GM23338 (cell line): ENCODE measurements around the gene FRA10AC1. TPM values are rescaled to one million over a fixed set of nuclear protein-coding genes. Genes with fewer than 3 reads are reported as not detected.

Source experiments
- ATAC-seq: fragments of 200-7000 bp; cut with Tn5 transposase; 3 replicates; pipeline ENCODE4 v1.9.1; 2020
- DNase-seq: peaks from one replicate; pipeline ENCODE4 v3.0.0-alpha.2; 2015; ENCODE audit warnings: low spot score
- H2AFZ ChIP-seq: fragments of 200-600 bp; sonication (generic); 2 replicates; pipeline ENCODE4 v1.8.0; 2016; ENCODE audit warnings: antibody characterized with exemption, mild to moderate bottlenecking, moderate library complexity
- H3F3A ChIP-seq: fragments of 200-600 bp; sonication (generic); replicated peaks from 2 replicates; pipeline ENCODE4 v1.8.0; 2017; ENCODE audit warnings: antibody characterized with exemption, mixed run types, low read depth
- H3K27ac ChIP-seq: fragments of 200-600 bp; sonication (generic); 2 replicates; pipeline ENCODE4 v1.6.1; 2016; ENCODE audit warnings: low read depth
- H3K27me3 ChIP-seq: fragments of 200-600 bp; sonication (generic); 2 replicates; pipeline ENCODE4 v1.8.0; 2016; ENCODE audit warnings: mild to moderate bottlenecking, mixed run types, moderate library complexity; ENCODE audit not compliant: insufficient read depth
- H3K36me3 ChIP-seq: fragments of 200-600 bp; sonication (generic); 2 replicates; pipeline ENCODE4 v1.8.0; 2016; ENCODE audit warnings: mild to moderate bottlenecking; ENCODE audit not compliant: insufficient read depth
- H3K4me1 ChIP-seq: fragments of 200-600 bp; sonication (generic); 2 replicates; pipeline ENCODE4 v1.8.0; 2016; ENCODE audit warnings: mild to moderate bottlenecking, moderate library complexity; ENCODE audit not compliant: insufficient read depth
- H3K4me2 ChIP-seq: fragments of 200-600 bp; sonication (generic); 2 replicates; pipeline ENCODE4 v1.7.1; 2017; ENCODE audit warnings: mixed run types
- H3K4me3 ChIP-seq: fragments of 200-600 bp; sonication (generic); 2 replicates; pipeline ENCODE4 v1.6.1; 2016; ENCODE audit warnings: mixed run types
- H3K79me2 ChIP-seq: fragments of 200-600 bp; sonication (generic); replicated peaks from 2 replicates; pipeline ENCODE4 v1.8.0; 2017; ENCODE audit warnings: mild to moderate bottlenecking; ENCODE audit not compliant: insufficient read depth
- H3K9me2 ChIP-seq: fragments of 200-600 bp; sonication (generic); 2 replicates; pipeline ENCODE4 v1.8.0; 2017; ENCODE audit not compliant: insufficient read depth
- H4K20me1 ChIP-seq: fragments of 200-600 bp; sonication (generic); replicated peaks from 2 replicates; pipeline ENCODE4 v1.8.0; 2017; ENCODE audit warnings: mild to moderate bottlenecking; ENCODE audit not compliant: insufficient read depth
- H3K27ac Mint-ChIP-seq: 2 replicates; pipeline ENCODE4 v1.8.0; 2020; ENCODE audit warnings: inconsistent platforms, mild to moderate bottlenecking, moderate library complexity, mixed read lengths
- H3K27me3 Mint-ChIP-seq: 3 replicates; pipeline ENCODE4 v1.8.0; 2022; ENCODE audit warnings: low read depth, mild to moderate bottlenecking, moderate library complexity, mixed read lengths, inconsistent platforms; ENCODE audit not compliant: insufficient read depth, poor library complexity
- H3K36me3 Mint-ChIP-seq: 3 replicates; pipeline ENCODE4 v1.8.0; 2021; ENCODE audit warnings: low read depth, mild to moderate bottlenecking, inconsistent platforms, moderate library complexity, mixed read lengths
- H3K4me1 Mint-ChIP-seq: 3 replicates; pipeline ENCODE4 v1.8.0; 2020; ENCODE audit warnings: mild to moderate bottlenecking, inconsistent platforms, mixed read lengths
- H3K4me3 Mint-ChIP-seq: 3 replicates; pipeline ENCODE4 v1.8.0; 2021; ENCODE audit warnings: moderate library complexity, mild to moderate bottlenecking, inconsistent platforms, mixed read lengths
- H3K9me3 Mint-ChIP-seq: 3 replicates; pipeline ENCODE4 v1.8.0; 2020; ENCODE audit warnings: moderate library complexity, mild to moderate bottlenecking, inconsistent platforms, mixed read lengths
- CREB1 ChIP-seq: fragments of 250-450 bp; sonication (Bioruptor Pico); IDR thresholded peaks from 2 replicates; pipeline ENCODE4 v1.5.0; 2020; ENCODE audit warnings: low read depth, mild to moderate bottlenecking, moderate library complexity
- EZH2 ChIP-seq: fragments of 200-600 bp; sonication (generic); IDR thresholded peaks from one replicate; pipeline ENCODE4 v1.8.0; 2017; ENCODE audit warnings: antibody characterized with exemption, mild to moderate bottlenecking, low read depth; ENCODE audit not compliant: unreplicated experiment
- JUNB ChIP-seq: IDR thresholded peaks from one replicate; pipeline ENCODE4 v1.6.1; 2016; ENCODE audit warnings: antibody characterized with exemption; ENCODE audit not compliant: unreplicated experiment
- POLR2AphosphoS5 ChIP-seq: IDR thresholded peaks from 2 replicates; pipeline ENCODE4 v1.6.1; 2016; ENCODE audit warnings: antibody characterized with exemption, low read depth
- ZNF114 ChIP-seq: fragments of 250-450 bp; sonication (Bioruptor Pico); IDR thresholded peaks from 2 replicates; pipeline ENCODE4 v1.5.0; 2020; ENCODE audit warnings: mild to moderate bottlenecking, moderate library complexity
- ZNF331 ChIP-seq: fragments of 250-450 bp; sonication (Bioruptor Pico); IDR thresholded peaks from 2 replicates; pipeline ENCODE4 v1.5.0; 2020; ENCODE audit warnings: low read depth, mild to moderate bottlenecking, moderate library complexity
- polyA plus RNA-seq: library from polyadenylated mRNA; unstranded; fragments of >200 nt; fragmentation: Nextera tagmentation; extraction: Ambion mirVana; gene quantifications from 2 replicates; pipeline ENCODE4 v1.2.1, GENCODE V29; 2016
- total RNA-seq: library from RNA; depleted of rRNA; stranded (reverse); fragments of >200 nt; shearing (Covaris generic); gene quantifications from 2 replicates; pipeline ENCODE4 v1.2.3, GENCODE V29; 2014
- TF ChIP-seq, protein P1 (sequence below), 2 experiments: fragments of 200-600 bp in 1 of 2; sonication (generic) in 1 of 2; conservative IDR thresholded peaks; 2 replicates each; pipeline versions ENCODE4 v1.5.1 to v1.6.1; 2016 to 2017; ENCODE audit warnings: antibody characterized with exemption in 2 of 2, low read depth in 2 of 2, mild to moderate bottlenecking in 2 of 2, moderate library complexity in 1 of 2
- TF ChIP-seq, protein P2 (sequence below): fragments of 250-450 bp; sonication (Bioruptor Pico); IDR thresholded peaks from 2 replicates; pipeline ENCODE4 v1.5.0; 2020; ENCODE audit warnings: mild to moderate bottlenecking, moderate library complexity
- TF ChIP-seq, protein P3 (sequence below): IDR thresholded peaks from 2 replicates; pipeline ENCODE4 v1.6.1; 2016; ENCODE audit warnings: antibody characterized with exemption

FRA10AC1 gene
- total and polyA plus RNA-seq, 2 experiments from 2014 or later: 35.4 to 51.5 TPM

DNA sequence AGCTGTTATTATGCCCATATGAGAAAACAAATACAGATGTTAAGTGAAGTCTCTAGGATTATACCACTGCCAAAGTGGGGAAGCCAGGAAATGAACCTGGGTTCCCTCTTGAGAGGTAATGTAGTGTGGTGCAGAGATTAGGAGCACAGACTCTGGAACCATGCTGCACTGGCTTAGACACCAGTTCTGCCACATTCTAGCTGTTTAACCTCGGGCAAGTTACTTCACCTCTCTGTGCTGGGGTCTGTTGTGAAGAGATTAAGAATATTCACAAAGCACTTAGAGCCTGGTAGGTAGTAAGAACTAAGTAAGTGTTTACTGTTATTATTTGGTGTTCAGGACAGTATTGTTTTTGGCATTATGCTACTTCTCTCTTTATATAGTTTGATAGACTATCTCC is 48.2 kb downstream of the FRA10AC1 start:
- Mint-ChIP-seq H3K36me3 (no peaks in the 10 kb centered on the region), H3K4me1 (no peaks in the 10 kb centered on the region), H3K4me3 (no peak overlapping the region), H3K9me3 (no peaks in the 10 kb centered on the region), H3K27me3 (no peaks in the 10 kb centered on the region), H3K27ac (no peak overlapping the region)
- Histone ChIP-seq H3K27me3 (no peaks in the 10 kb centered on the region), H3K27ac (no peak overlapping the region), H3K4me1 (no peaks in the 10 kb centered on the region), H3K4me3 (no peak overlapping the region), H3K9me2 (no peaks in the 10 kb centered on the region), H3K4me2 (no peak overlapping the region), H2AFZ (no peak overlapping the region), H3F3A (no peaks in the 10 kb centered on the region), H4K20me1 (no peaks in the 10 kb centered on the region; the same call in 1 of the 2 replicates), H3K79me2 (no peaks in the 10 kb centered on the region), H3K36me3 (no peaks in the 10 kb centered on the region)
- no peak for DNase-seq
- ATAC-seq: no peak
- TF ChIP-seq EZH2: no peak

DNA sequence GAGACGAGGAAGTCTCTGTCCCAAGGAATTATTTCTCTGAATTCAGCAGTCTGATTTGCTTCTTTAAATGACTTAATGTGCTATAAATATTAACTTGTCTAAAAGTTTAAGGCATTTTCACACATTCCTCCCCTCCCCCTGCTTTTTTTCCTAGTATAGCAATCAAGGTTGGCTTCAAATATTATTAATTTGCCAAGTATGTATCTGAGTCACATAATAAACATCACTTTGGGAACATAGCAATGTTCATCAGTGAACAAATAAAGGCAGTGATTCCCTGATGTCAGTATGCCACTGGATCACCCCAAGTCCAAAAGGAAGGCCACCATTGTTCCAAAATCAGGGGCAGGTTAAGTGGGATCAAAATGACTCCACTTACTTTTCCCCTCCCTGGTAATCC is 49.5 kb downstream of the FRA10AC1 start:
- no peak overlapping the region for H3K4me3 Mint-ChIP-seq
- no peaks in the 10 kb centered on the region for H3K9me2 ChIP-seq
- no peak for TF ChIP-seq JUNB
- TF ChIP-seq, protein P1, sequence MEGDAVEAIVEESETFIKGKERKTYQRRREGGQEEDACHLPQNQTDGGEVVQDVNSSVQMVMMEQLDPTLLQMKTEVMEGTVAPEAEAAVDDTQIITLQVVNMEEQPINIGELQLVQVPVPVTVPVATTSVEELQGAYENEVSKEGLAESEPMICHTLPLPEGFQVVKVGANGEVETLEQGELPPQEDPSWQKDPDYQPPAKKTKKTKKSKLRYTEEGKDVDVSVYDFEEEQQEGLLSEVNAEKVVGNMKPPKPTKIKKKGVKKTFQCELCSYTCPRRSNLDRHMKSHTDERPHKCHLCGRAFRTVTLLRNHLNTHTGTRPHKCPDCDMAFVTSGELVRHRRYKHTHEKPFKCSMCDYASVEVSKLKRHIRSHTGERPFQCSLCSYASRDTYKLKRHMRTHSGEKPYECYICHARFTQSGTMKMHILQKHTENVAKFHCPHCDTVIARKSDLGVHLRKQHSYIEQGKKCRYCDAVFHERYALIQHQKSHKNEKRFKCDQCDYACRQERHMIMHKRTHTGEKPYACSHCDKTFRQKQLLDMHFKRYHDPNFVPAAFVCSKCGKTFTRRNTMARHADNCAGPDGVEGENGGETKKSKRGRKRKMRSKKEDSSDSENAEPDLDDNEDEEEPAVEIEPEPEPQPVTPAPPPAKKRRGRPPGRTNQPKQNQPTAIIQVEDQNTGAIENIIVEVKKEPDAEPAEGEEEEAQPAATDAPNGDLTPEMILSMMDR (conservative IDR thresholded peaks at IDR 0.05; ENCODE audit: low read depth in 2 of 2): no peak
- no peaks in the 10 kb centered on the region for H3K4me1 ChIP-seq
- H3K4me1 Mint-ChIP-seq: no peaks in the 10 kb centered on the region
- no peaks in the 10 kb centered on the region for H3K27me3 ChIP-seq
- H3K27ac ChIP-seq: no peak overlapping the region
- H3K9me3 Mint-ChIP-seq: no peaks in the 10 kb centered on the region
- H3K79me2 ChIP-seq: no peaks in the 10 kb centered on the region
- no peaks in the 10 kb centered on the region for H3K36me3 Mint-ChIP-seq
- H3K4me2 ChIP-seq: no peak overlapping the region
- H3K27ac Mint-ChIP-seq: no peak overlapping the region
- H3K4me3 ChIP-seq: no peak overlapping the region
- ATAC-seq (no peak), DNase-seq (no peak)
- no peaks in the 10 kb centered on the region for H3K36me3 ChIP-seq
- no peak overlapping the region for H2AFZ ChIP-seq
- peaks cover 3% of the 10 kb centered on the region for H3K27me3 Mint-ChIP-seq
- no peaks in the 10 kb centered on the region; the same call in 1 of the 2 replicates for H4K20me1 ChIP-seq
- no peaks in the 10 kb centered on the region for H3F3A ChIP-seq

- H3K27ac ChIP-seq: no peak overlapping the region
- H3K4me2 ChIP-seq: no peak overlapping the region
- H3F3A ChIP-seq: no peaks in the 10 kb centered on the region
- H3K27me3 Mint-ChIP-seq: no peaks in the 10 kb centered on the region
- no peaks in the 10 kb centered on the region for H3K4me1 ChIP-seq
- H2AFZ ChIP-seq: no peak overlapping the region
- no peaks in the 10 kb centered on the region for H3K9me3 Mint-ChIP-seq
- H3K4me3 Mint-ChIP-seq: no peak overlapping the region
- H3K27me3 ChIP-seq: no peaks in the 10 kb centered on the region
- peaks cover 4% of the 10 kb centered on the region; the same call in 1 of the 3 replicates for H3K4me1 Mint-ChIP-seq
- no peak overlapping the region for H3K4me3 ChIP-seq
- ATAC-seq: no peak
- no peak overlapping the region for H3K27ac Mint-ChIP-seq
- no peaks in the 10 kb centered on the region for H3K36me3 ChIP-seq
- no peaks in the 10 kb centered on the region for H3K36me3 Mint-ChIP-seq
- H4K20me1 ChIP-seq: no peaks in the 10 kb centered on the region
- H3K9me2 ChIP-seq: no peaks in the 10 kb centered on the region
- no peaks in the 10 kb centered on the region for H3K79me2 ChIP-seq
- DNase-seq: no peak
- TF ChIP-seq CREB1 (CRISPR knock-in tag) (no peak), ZNF114 (no peak), ZNF331 (CRISPR knock-in tag) (no peak), POLR2AphosphoS5 (no peak)
- TF ChIP-seq, protein P2, sequence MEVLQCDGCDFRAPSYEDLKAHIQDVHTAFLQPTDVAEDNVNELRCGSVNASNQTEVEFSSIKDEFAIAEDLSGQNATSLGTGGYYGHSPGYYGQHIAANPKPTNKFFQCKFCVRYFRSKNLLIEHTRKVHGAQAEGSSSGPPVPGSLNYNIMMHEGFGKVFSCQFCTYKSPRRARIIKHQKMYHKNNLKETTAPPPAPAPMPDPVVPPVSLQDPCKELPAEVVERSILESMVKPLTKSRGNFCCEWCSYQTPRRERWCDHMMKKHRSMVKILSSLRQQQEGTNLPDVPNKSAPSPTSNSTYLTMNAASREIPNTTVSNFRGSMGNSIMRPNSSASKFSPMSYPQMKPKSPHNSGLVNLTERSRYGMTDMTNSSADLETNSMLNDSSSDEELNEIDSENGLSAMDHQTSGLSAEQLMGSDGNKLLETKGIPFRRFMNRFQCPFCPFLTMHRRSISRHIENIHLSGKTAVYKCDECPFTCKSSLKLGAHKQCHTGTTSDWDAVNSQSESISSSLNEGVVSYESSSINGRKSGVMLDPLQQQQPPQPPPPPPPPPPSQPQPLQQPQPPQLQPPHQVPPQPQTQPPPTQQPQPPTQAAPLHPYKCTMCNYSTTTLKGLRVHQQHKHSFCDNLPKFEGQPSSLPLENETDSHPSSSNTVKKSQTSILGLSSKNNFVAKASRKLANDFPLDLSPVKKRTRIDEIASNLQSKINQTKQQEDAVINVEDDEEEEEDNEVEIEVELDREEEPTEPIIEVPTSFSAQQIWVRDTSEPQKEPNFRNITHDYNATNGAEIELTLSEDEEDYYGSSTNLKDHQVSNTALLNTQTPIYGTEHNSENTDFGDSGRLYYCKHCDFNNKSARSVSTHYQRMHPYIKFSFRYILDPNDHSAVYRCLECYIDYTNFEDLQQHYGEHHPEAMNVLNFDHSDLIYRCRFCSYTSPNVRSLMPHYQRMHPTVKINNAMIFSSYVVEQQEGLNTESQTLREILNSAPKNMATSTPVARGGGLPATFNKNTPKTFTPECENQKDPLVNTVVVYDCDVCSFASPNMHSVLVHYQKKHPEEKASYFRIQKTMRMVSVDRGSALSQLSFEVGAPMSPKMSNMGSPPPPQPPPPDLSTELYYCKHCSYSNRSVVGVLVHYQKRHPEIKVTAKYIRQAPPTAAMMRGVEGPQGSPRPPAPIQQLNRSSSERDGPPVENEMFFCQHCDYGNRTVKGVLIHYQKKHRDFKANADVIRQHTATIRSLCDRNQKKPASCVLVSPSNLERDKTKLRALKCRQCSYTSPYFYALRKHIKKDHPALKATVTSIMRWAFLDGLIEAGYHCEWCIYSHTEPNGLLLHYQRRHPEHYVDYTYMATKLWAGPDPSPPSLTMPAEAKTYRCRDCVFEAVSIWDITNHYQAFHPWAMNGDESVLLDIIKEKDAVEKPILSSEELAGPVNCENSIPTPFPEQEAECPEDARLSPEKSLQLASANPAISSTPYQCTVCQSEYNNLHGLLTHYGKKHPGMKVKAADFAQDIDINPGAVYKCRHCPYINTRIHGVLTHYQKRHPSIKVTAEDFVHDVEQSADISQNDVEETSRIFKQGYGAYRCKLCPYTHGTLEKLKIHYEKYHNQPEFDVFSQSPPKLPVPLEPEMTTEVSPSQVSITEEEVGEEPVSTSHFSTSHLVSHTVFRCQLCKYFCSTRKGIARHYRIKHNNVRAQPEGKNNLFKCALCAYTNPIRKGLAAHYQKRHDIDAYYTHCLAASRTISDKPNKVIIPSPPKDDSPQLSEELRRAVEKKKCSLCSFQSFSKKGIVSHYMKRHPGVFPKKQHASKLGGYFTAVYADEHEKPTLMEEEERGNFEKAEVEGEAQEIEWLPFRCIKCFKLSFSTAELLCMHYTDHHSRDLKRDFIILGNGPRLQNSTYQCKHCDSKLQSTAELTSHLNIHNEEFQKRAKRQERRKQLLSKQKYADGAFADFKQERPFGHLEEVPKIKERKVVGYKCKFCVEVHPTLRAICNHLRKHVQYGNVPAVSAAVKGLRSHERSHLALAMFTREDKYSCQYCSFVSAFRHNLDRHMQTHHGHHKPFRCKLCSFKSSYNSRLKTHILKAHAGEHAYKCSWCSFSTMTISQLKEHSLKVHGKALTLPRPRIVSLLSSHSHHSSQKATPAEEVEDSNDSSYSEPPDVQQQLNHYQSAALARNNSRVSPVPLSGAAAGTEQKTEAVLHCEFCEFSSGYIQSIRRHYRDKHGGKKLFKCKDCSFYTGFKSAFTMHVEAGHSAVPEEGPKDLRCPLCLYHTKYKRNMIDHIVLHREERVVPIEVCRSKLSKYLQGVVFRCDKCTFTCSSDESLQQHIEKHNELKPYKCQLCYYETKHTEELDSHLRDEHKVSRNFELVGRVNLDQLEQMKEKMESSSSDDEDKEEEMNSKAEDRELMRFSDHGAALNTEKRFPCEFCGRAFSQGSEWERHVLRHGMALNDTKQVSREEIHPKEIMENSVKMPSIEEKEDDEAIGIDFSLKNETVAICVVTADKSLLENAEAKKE (CRISPR knock-in tag): no peak
- TF ChIP-seq, protein P3, sequence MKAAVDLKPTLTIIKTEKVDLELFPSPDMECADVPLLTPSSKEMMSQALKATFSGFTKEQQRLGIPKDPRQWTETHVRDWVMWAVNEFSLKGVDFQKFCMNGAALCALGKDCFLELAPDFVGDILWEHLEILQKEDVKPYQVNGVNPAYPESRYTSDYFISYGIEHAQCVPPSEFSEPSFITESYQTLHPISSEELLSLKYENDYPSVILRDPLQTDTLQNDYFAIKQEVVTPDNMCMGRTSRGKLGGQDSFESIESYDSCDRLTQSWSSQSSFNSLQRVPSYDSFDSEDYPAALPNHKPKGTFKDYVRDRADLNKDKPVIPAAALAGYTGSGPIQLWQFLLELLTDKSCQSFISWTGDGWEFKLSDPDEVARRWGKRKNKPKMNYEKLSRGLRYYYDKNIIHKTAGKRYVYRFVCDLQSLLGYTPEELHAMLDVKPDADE: no peak
These were observed 62.6 kb downstream of the FRA10AC1 start for GRCh38 chr10:93639791-93640190.
